Lower leg skin (tissue), 4 donors: ENCODE data around the gene YTHDC2. TPM values are rescaled to one million over a fixed set of nuclear protein-coding genes. Genes with fewer than 3 reads are reported as not detected.

Experiments used
- DNase-seq, 2 donors: peaks; one replicate each; pipeline ENCODE4 v3.0.0-alpha.2; 2019; ENCODE audit warnings: low spot score in 2 of 2
- H3K4me3 ChIP-seq: fragments of 200-600 bp; sonication (generic); 2 replicates; pipeline ENCODE4 v1.5.1; 2017; ENCODE audit warnings: mild to moderate bottlenecking, low read depth; ENCODE audit not compliant: poor library complexity, severe bottlenecking
- POLR2A ChIP-seq, 2 donors: fragments of 450-650 bp; IDR thresholded peaks; one replicate each; pipeline ENCODE4 v1.6.1; 2016 to 2017; ENCODE audit warnings: antibody characterized with exemption in 2 of 2, mild to moderate bottlenecking in 1 of 2, moderate library complexity in 1 of 2
- WGBS, 2 donors: methylation state at CpG; one replicate each; pipeline ENCODE4 v1.1.5; 2018; 5-methylcytosine and 5-hydroxymethylcytosine counted together
- intact Hi-C: fragments of 100-400 bp; cut with DNase I; formaldehyde crosslinking; loops from one replicate; pipeline ENCODE4 v1.15.0; 2023; ENCODE audit warnings: low total_unique reads
- total RNA-seq, 4 donors: library from RNA; depleted of rRNA; stranded (reverse); fragments of >200 nt; gene quantifications; one replicate each; pipeline ENCODE4 v1.1.0, GENCODE V29; 2016
- TF ChIP-seq, protein P1 (sequence below), 3 donors: fragments of 450-650 bp; IDR thresholded peaks; one replicate each; pipeline ENCODE4 v1.5.1; 2016; ENCODE audit warnings: antibody characterized with exemption in 3 of 3, mild to moderate bottlenecking in 3 of 3, moderate library complexity in 2 of 3

Gene YTHDC2
- total RNA-seq, 4 donors from 2014 or later, result 13.8 to 28.4 (median 16.7) TPM

GRCh38 chr5:113487781-113488644, 25.5 kb upstream of the YTHDC2 start, which contains the start of gene MCC:
Gene MCC, minus strand, starts transcription at chr5:113488453.
- TF ChIP-seq, protein P1, sequence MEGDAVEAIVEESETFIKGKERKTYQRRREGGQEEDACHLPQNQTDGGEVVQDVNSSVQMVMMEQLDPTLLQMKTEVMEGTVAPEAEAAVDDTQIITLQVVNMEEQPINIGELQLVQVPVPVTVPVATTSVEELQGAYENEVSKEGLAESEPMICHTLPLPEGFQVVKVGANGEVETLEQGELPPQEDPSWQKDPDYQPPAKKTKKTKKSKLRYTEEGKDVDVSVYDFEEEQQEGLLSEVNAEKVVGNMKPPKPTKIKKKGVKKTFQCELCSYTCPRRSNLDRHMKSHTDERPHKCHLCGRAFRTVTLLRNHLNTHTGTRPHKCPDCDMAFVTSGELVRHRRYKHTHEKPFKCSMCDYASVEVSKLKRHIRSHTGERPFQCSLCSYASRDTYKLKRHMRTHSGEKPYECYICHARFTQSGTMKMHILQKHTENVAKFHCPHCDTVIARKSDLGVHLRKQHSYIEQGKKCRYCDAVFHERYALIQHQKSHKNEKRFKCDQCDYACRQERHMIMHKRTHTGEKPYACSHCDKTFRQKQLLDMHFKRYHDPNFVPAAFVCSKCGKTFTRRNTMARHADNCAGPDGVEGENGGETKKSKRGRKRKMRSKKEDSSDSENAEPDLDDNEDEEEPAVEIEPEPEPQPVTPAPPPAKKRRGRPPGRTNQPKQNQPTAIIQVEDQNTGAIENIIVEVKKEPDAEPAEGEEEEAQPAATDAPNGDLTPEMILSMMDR (IDR thresholded peaks at IDR 0.05), result no peak
- TF ChIP-seq POLR2A (IDR thresholded peaks at IDR 0.05), result no peak
- intact Hi-C loops, result no loop called here
- H3K4me3 ChIP-seq, result peak within 1 kb of the TSS; percentile 65
- DNase-seq, result peak; percentile 50 to 89
- WGBS, 2 donors, result 1% methylated on average over 17 to 57 of the region's 86 CpGs

DNA sequence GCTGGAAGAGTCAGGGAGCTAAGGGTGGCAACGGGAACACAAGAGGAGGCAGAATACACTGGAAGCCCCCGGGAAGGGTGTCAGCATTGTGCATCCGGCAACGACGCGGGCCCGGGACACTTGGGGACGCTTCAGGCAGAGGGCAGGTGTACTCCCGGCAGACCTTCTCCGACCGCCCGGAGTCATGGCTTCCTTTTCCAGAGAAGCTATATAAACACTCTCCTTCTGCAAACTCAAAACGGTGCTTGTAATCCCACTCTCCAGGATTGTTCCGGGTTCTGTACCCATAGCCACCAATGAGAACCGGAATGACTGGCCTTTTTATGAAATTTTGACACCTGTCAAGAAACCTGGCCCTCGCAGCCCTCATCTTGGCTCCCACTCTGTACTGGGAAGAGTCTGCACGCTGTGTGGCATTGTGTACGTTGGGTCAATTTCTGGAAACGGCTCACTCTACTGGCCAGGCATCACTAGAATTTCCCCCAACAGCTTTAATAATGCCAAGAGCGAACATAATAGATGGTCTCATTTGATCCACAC, 24.8 kb upstream of the YTHDC2 start:
- peak in 1 of 2 donors; percentile 25 for DNase-seq
- WGBS, 2 donors, result 11 to 14% methylated on average over 20 of the region's 20 CpGs
- H3K4me3 ChIP-seq, result peak overlapping the region; percentile 65
- TF ChIP-seq, protein P1 (IDR thresholded peaks at IDR 0.05), result no peak
- no peak for TF ChIP-seq POLR2A (IDR thresholded peaks at IDR 0.05)
- intact Hi-C loops, result no loop called here

GRCh38 chr5:113489299-113489698, 24.2 kb upstream of the YTHDC2 start:
- 17 to 19% methylated on average over 3 of the region's 3 CpGs for WGBS, 2 donors
- intact Hi-C loops, result no loop called here
- TF ChIP-seq, protein P1 (IDR thresholded peaks at IDR 0.05), result no peak
- TF ChIP-seq POLR2A (IDR thresholded peaks at IDR 0.05), result no peak
- peak in 1 of 2 donors; percentile 76 for DNase-seq
- no peak overlapping the region for H3K4me3 ChIP-seq

DNA sequence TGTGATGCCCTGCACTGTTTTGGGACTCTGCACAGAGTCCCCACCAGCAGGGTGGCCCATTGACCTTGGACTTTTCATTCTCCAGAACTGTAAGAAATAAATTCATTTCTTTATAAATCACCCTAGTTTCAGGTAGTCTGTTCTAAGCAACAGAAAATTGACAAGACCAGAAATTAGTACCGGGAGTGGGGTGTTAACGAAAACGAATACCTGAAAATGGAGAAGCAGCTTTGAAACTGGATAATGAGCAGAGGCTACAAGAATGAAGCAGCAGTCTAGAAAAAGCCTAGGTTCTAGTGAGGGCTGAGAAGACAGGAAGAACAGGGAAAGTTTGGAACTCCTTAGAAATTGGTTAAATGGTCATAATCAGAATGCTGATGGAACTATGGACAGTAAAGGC, 23.2 kb upstream of the YTHDC2 start:
- intact Hi-C loops, result no loop called here
- TF ChIP-seq, protein P1 (IDR thresholded peaks at IDR 0.05), result no peak
- no peak for TF ChIP-seq POLR2A (IDR thresholded peaks at IDR 0.05)
- no peak for DNase-seq
- WGBS, 2 donors, result 96 to 97% methylated on average over 3 of the region's 3 CpGs
- H3K4me3 ChIP-seq, result no peak overlapping the region

DNA sequence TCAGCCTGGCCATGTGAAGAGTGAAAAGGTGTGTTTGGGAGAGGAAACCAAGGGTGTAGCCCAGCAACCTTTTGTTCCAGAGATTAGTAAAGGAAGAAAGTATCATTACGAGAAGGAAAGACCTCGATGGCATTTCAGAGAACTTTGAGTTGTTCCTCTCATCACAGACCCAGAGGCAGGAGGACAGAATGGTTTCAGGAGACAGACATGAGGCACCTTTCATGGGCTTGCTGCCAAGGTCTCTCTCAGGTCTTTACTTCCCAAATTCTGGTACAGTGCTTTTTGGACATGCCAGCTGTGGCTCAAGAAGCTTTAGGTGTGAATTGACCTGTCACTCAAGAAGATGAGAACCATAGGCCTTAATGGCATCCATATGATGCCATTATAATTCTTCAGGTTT, 22.5 kb upstream of the YTHDC2 start:
- H3K4me3 ChIP-seq, result no peak overlapping the region
- TF ChIP-seq, protein P1 (IDR thresholded peaks at IDR 0.05), result no peak
- no peak for TF ChIP-seq POLR2A (IDR thresholded peaks at IDR 0.05)
- no peak for DNase-seq
- intact Hi-C loops, result no loop called here
- WGBS, 2 donors, result 82 to 98% methylated on average over 2 of the region's 2 CpGs
